Endodermal cell (in vitro differentiated cells): ENCODE measurements around the gene GCLC. TPM values are rescaled to one million over a fixed set of nuclear protein-coding genes. Genes with fewer than 3 reads are reported as not detected.
A peak's percentile ranks its signal among the peaks of the same experiment; 100 is the strongest.
"Not testable (repeated sequence)": the region's sequence is repeated elsewhere in the genome, so short reads cannot be mapped to it uniquely, and the experiment has no call there.

Experiments used
- DNase-seq: peaks from one replicate; pipeline ENCODE4 v3.0.0-alpha.2; 2017
- H3K27ac ChIP-seq: 2 replicates; pipeline ENCODE4 v1.5.1; 2013; ENCODE audit warnings: mild to moderate bottlenecking, low read depth, low read length, moderate library complexity
- H3K27me3 ChIP-seq: 2 replicates; pipeline ENCODE4 v1.6.1; 2013; ENCODE audit warnings: mild to moderate bottlenecking, low read length, moderate library complexity; ENCODE audit not compliant: insufficient read depth, control insufficient read depth, poor library complexity, severe bottlenecking
- H3K36me3 ChIP-seq: 2 replicates; pipeline ENCODE4 v1.7.0; 2013; ENCODE audit warnings: mild to moderate bottlenecking, low read length, moderate library complexity; ENCODE audit not compliant: control insufficient read depth, insufficient read depth
- H3K4me1 ChIP-seq: one replicate; pipeline ENCODE4 v1.7.0; 2013; ENCODE audit warnings: low read length; ENCODE audit not compliant: control insufficient read depth, insufficient read depth
- H3K4me3 ChIP-seq: 2 replicates; pipeline ENCODE4 v1.5.1; 2013; ENCODE audit warnings: mild to moderate bottlenecking, low read length, moderate library complexity
- H3K9ac ChIP-seq: 2 replicates; pipeline ENCODE4 v1.6.1; 2013; ENCODE audit warnings: mild to moderate bottlenecking, low read length, moderate library complexity; ENCODE audit not compliant: poor library complexity, severe bottlenecking; ENCODE audit errors: extremely low read depth
- H3K9me3 ChIP-seq: 2 replicates; pipeline ENCODE4 v1.6.1; 2013; ENCODE audit warnings: mild to moderate bottlenecking, low read length, moderate library complexity; ENCODE audit not compliant: control insufficient read depth
- H3K27ac Mint-ChIP-seq: 2 replicates; pipeline ENCODE4 v1.8.0; 2020; ENCODE audit warnings: mixed read lengths
- H3K27me3 Mint-ChIP-seq: 2 replicates; pipeline ENCODE4 v1.8.0; 2021; ENCODE audit warnings: mild to moderate bottlenecking, mixed read lengths; ENCODE audit not compliant: insufficient read depth
- H3K36me3 Mint-ChIP-seq: 2 replicates; pipeline ENCODE4 v1.8.0; 2020; ENCODE audit warnings: low read depth, mixed read lengths
- H3K4me1 Mint-ChIP-seq: 2 replicates; pipeline ENCODE4 v1.8.0; 2020; ENCODE audit warnings: mixed read lengths
- H3K4me3 Mint-ChIP-seq: 2 replicates; pipeline ENCODE4 v1.8.0; 2020; ENCODE audit warnings: mild to moderate bottlenecking, moderate library complexity, mixed read lengths
- H3K9me3 Mint-ChIP-seq: 2 replicates; pipeline ENCODE4 v1.8.0; 2020; ENCODE audit warnings: mild to moderate bottlenecking, mixed read lengths
- CTCF ChIP-seq: fragments of 200-600 bp; sonication (generic); conservative IDR thresholded peaks from 2 replicates; pipeline ENCODE4 v1.5.0; 2021; ENCODE audit warnings: antibody characterized with exemption, mild to moderate bottlenecking
- WGBS, 2 experiments: methylation state at CpG; one replicate each; pipeline versions ENCODE4 v1.1.5 to v1.1.7; 2013; ENCODE audit warnings: missing lambda C conversion rate in 2 of 2, mixed read lengths in 1 of 2; ENCODE audit not compliant: insufficient coverage in 1 of 2, insufficient read length in 1 of 2; 5-methylcytosine and 5-hydroxymethylcytosine counted together
- total RNA-seq, 2 donors: library from RNA; stranded (reverse); fragmentation: NEBNext Ultra II Directional in 1 of 2; extraction: Animal tissue kit (Norgen Biotek cat#: 25700) in 1 of 2; gene quantifications; 2 replicates in 1 of 2; 3 replicates in 1 of 2; pipeline ENCODE4 v1.2.1, GENCODE V29; 2021

The GCLC gene
- total RNA-seq, 2 donors from 2014 or later = 44.7 to 57.7 TPM

DNA sequence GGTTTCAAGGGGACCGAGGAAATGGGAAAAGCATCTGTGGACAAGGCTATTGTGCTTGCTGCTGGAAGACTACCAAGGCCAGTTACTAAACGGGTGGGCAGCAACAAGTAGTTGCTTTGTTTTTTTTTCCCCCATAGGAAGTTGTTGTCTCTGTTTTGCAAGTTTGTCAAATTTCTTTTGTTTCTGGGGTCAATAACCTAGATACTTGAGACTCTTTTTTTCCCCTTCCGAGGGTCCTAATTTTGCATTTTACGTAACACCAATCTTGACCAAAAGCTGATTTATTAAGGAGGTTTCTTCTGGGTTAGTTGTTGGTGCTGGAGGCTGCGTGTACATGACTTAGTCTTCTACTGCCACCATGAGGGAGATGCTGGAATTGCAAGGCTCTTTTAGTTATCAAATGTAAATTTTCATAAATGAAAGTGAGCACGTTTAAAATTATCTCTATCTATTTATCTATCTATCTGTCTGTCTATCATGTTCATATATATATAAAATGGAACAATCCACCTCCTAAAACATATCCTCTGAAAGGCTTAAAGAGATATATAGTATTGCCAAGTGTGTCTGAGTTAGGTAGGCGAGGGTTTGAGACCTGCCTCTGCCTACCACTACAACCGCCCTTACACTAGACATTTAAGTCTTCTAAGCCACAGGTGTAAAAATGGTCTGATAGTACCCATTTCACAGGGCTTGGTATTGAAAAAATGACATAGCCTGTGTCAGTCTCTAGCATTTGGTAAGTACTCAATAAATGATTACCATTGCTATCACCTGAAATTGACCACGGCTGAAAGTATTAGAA is 60.2 kb downstream of the GCLC start:
- peak; percentile 78 for DNase-seq
- H3K9me3 Mint-ChIP-seq = peaks cover 3% of the 10 kb centered on the region
- no peaks in the 10 kb centered on the region for H3K4me1 ChIP-seq
- no peaks in the 10 kb centered on the region for H3K4me1 Mint-ChIP-seq
- no peak overlapping the region for H3K4me3 Mint-ChIP-seq
- no peak overlapping the region for H3K27ac Mint-ChIP-seq
- 59 to 69% methylated on average over 1 to 8 of the region's 9 CpGs for WGBS, 2 experiments
- no peak overlapping the region for H3K27ac ChIP-seq
- no peaks in the 10 kb centered on the region for H3K36me3 Mint-ChIP-seq
- peaks cover 16% of the 10 kb centered on the region for H3K27me3 Mint-ChIP-seq
- TF ChIP-seq CTCF = peak; percentile 98
- no peak overlapping the region for H3K9ac ChIP-seq
- no peak overlapping the region for H3K4me3 ChIP-seq
- H3K9me3 ChIP-seq = no peaks in the 10 kb centered on the region
- no peaks in the 10 kb centered on the region for H3K36me3 ChIP-seq
- peaks cover 17% of the 10 kb centered on the region for H3K27me3 ChIP-seq

DNA sequence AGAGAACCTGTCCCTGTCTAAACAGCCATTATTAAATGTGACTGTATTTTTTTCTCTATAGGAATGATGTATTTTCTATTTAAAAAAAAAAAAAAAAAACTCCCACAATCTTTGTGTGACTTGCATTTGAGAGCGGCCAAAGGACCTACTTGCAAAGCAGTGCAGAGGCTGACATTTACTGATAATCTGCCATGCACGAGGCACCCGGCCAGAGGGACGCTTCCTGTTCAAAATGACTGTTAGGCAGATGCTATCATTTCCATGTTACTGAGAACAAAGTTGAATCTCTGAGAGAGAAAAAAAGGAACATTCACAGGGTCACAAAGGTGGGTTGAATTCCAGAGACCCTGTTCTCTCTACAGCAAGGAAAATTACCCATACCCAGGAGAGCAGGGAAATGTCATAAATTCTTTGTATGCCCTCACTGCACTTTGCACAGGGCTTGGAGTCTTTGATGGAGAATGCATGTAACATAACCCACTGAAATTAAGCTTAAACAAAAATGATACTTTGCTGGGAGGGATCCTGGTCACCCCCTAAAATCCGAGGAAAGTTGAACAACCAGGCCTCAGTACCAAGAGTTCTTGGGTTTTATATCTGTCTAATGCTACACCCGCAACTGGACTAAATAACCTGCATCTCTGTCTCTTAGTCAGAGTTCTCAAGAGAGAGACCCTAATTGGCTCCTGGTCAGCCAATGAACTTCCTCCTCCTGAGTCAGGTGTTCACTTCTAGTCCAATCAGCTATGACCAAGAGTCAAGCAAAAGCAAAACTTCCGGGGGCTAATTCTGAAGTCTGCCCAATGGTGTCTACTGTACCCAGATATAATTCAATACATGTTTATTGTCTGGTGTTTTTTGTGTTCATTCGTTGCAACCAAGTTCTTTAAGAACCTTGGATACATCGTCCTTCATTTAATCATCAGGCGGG is 61.2 kb downstream of the GCLC start:
- 90 to 91% methylated on average over 9 to 10 of the region's 10 CpGs for WGBS, 2 experiments
- Histone ChIP-seq H3K9ac (no peak overlapping the region), H3K9me3 (no peaks in the 10 kb centered on the region), H3K36me3 (no peaks in the 10 kb centered on the region), H3K27ac (no peak overlapping the region), H3K4me1 (no peaks in the 10 kb centered on the region), H3K4me3 (no peak overlapping the region), H3K27me3 (peaks cover 17% of the 10 kb centered on the region)
- H3K27ac Mint-ChIP-seq = no peak overlapping the region
- DNase-seq = no peak
- no peaks in the 10 kb centered on the region for H3K36me3 Mint-ChIP-seq
- H3K4me3 Mint-ChIP-seq = no peak overlapping the region
- peaks cover 11% of the 10 kb centered on the region for H3K27me3 Mint-ChIP-seq
- H3K9me3 Mint-ChIP-seq = no peaks in the 10 kb centered on the region
- TF ChIP-seq CTCF = no peak
- no peaks in the 10 kb centered on the region for H3K4me1 Mint-ChIP-seq

- Mint-ChIP-seq H3K4me1 (no peaks in the 10 kb centered on the region), H3K36me3 (no peaks in the 10 kb centered on the region), H3K4me3 (no peak overlapping the region), H3K27me3 (peaks cover 2% of the 10 kb centered on the region), H3K27ac (no peak overlapping the region), H3K9me3 (no peaks in the 10 kb centered on the region)
- Histone ChIP-seq H3K4me3 (no peak overlapping the region), H3K27ac (no peak overlapping the region), H3K9ac (no peak overlapping the region), H3K4me1 (no peaks in the 10 kb centered on the region), H3K27me3 (peaks cover 7% of the 10 kb centered on the region), H3K36me3 (no peaks in the 10 kb centered on the region), H3K9me3 (no peaks in the 10 kb centered on the region)
- WGBS, 2 experiments = 86 to 91% methylated on average over 1 to 2 of the region's 2 CpGs
- TF ChIP-seq CTCF = no peak
- no peak for DNase-seq
These were observed 63.6 kb downstream of the GCLC start for GRCh38 chr6:53481323-53481722.

GRCh38 chr6:53480774-53481173 is 64.1 kb downstream of the GCLC start:
- 85 to 100% methylated on average over 3 of the region's 4 CpGs for WGBS, 2 experiments
- H3K4me1 Mint-ChIP-seq = not testable (repeated sequence)

More at GRCh38 chr6:53480774-53481173, 64.1 kb downstream of the GCLC start:
- H3K4me1 ChIP-seq, H3K4me3 Mint-ChIP-seq, H3K36me3 ChIP-seq, H3K27ac Mint-ChIP-seq, H3K36me3 Mint-ChIP-seq, H3K9ac ChIP-seq, H3K4me3 ChIP-seq, H3K27me3 Mint-ChIP-seq, H3K27ac ChIP-seq, H3K9me3 ChIP-seq, DNase-seq, H3K9me3 Mint-ChIP-seq, H3K27me3 ChIP-seq: not testable (repeated sequence)
